GM10248 (cell line): Measurements from ENCODE around the gene DNLZ.
"Not testable (repeated sequence)": the region's sequence is repeated elsewhere in the genome, so short reads cannot be mapped to it uniquely, and the experiment has no call there.

ENCODE experiments used
- CTCF ChIA-PET: fragments of 300-600 bp; sonication (Branson Sonifier 250); formaldehyde crosslinking; extraction: SDS; loops from one replicate; lab custom pipeline; 2021; ENCODE audit warnings: antibody characterized with exemption; lab: Yijun Ruan, JAX
- POLR2A ChIA-PET: fragments of 350-650 bp; sonication (Branson Sonifier 250); formaldehyde crosslinking; extraction: SDS; loops from one replicate; lab custom pipeline; 2020; ENCODE audit warnings: antibody characterized with exemption; lab: Yijun Ruan, JAX
- DNase-seq: peaks from one replicate; pipeline ENCODE4 v3.0.0; 2012; ENCODE audit errors: extremely low spot score
- TF ChIP-seq, protein P1 (sequence below): IDR thresholded peaks from 2 replicates; pipeline ENCODE4 v1.5.1; 2012; ENCODE audit warnings: mild to moderate bottlenecking, low read depth; ENCODE audit errors: extremely low read depth, missing control alignments, control extremely low read depth

DNLZ gene

GRCh38 chr9:136407911-136408310 lies 44.4 kb upstream of the DNLZ start:
- ChIA-PET POLR2A (no interaction called here), CTCF (interaction anchor here (1.6 to 1.9 kb wide), 2 partner anchors 32 to 45 kb away, joined by 7 read pairs; partner anchors contain the start of gene DNLZ)
- TF ChIP-seq, protein P1, sequence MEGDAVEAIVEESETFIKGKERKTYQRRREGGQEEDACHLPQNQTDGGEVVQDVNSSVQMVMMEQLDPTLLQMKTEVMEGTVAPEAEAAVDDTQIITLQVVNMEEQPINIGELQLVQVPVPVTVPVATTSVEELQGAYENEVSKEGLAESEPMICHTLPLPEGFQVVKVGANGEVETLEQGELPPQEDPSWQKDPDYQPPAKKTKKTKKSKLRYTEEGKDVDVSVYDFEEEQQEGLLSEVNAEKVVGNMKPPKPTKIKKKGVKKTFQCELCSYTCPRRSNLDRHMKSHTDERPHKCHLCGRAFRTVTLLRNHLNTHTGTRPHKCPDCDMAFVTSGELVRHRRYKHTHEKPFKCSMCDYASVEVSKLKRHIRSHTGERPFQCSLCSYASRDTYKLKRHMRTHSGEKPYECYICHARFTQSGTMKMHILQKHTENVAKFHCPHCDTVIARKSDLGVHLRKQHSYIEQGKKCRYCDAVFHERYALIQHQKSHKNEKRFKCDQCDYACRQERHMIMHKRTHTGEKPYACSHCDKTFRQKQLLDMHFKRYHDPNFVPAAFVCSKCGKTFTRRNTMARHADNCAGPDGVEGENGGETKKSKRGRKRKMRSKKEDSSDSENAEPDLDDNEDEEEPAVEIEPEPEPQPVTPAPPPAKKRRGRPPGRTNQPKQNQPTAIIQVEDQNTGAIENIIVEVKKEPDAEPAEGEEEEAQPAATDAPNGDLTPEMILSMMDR = no peak
- DNase-seq = no peak

- POLR2A ChIA-PET, DNase-seq: not testable (repeated sequence)
- CTCF ChIA-PET = interaction anchor here (0.9 kb wide), 1 partner anchor 26 kb away, joined by 3 read pairs; no protein-coding TSS in a partner anchor
These were observed 43.5 kb upstream of the DNLZ start for GRCh38 chr9:136407061-136407460.

DNA sequence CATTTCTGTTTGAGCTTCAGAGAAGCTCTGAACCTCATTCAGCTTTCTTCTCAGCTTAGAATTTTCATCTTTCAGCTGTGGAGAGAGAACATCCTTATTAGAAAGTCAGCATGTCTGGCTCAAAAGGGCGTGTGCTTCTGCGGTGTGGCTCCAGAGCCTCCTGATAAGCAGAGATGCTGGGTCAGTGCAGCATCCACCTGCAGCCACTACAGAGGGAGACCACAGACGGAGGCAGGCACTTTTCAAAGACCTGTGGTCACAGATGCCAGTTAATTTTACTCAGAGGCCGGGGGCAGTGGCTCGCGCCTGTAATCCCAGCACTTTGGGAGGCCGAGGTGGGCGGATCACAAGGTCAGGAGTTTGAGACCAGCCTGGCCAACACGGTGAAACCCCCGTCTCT lies 42.4 kb upstream of the DNLZ start:
- POLR2A ChIA-PET, CTCF ChIA-PET, DNase-seq: not testable (repeated sequence)

DNA sequence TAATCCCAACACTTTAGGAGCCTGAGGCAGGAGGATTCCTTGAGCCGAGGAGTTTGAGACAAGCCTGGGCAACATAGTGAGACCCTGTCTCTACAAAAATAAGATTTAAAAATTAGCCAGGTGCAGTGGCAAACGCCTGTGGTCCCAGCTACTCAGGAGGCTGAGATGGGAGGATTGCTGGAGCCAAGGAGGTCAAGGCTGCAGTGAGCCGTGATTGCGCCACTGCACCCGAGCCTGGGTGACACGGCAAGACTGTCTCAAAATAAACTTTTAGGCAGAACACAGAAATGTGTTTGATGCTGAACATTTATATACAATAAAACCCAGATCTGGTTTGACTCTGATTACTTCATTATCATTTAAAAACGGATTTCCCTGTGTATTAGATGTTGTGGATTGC lies 41.9 kb upstream of the DNLZ start:
- TF ChIP-seq, protein P1 = no peak
- POLR2A ChIA-PET = no interaction called here
- CTCF ChIA-PET = interaction anchor here (2.1 kb wide), 1 partner anchor 39 kb away, joined by 6 read pairs; no protein-coding TSS in a partner anchor
- DNase-seq = no peak

GRCh38 chr9:136404801-136405136 lies 41.2 kb upstream of the DNLZ start:
- POLR2A ChIA-PET = interaction anchor here (1.7 kb wide), 1 partner anchor 42 kb away, joined by 6 read pairs; the partner anchor contains the start of gene DNLZ
- TF ChIP-seq, protein P1 = no peak
- no peak for DNase-seq
- CTCF ChIA-PET = interaction anchor here (2.1 kb wide), 1 partner anchor 39 kb away, joined by 6 read pairs; no protein-coding TSS in a partner anchor

- DNase-seq = peak; percentile 73
- TF ChIP-seq, protein P1 = no peak
- ChIA-PET CTCF (interaction anchor here (1.1 to 3.6 kb wide), 3 partner anchors 38 to 50 kb away, joined by 3 to 23 read pairs (median 6); partner anchors contain the start of gene DNLZ), POLR2A (interaction anchor here (1.7 kb wide), 1 partner anchor 41 kb away, joined by 6 read pairs; the partner anchor contains the start of gene DNLZ)
These were observed 40.6 kb upstream of the DNLZ start for GRCh38 chr9:136403915-136404800.

- DNase-seq = peak; percentile 82
- TF ChIP-seq, protein P1 = no peak
- ChIA-PET CTCF (interaction anchor here (1.1 to 3.6 kb wide), 5 partner anchors 14 to 63 kb away, joined by 3 to 23 read pairs (median 6); partner anchors contain the start of gene DNLZ), POLR2A (interaction anchor here (1.7 kb wide), 1 partner anchor 40 kb away, joined by 6 read pairs; the partner anchor contains the start of gene DNLZ)
These were observed 40.0 kb upstream of the DNLZ start for GRCh38 chr9:136403538-136403914.
